GM12892 (cell line): ENCODE results near the gene ZNF423.

Experiments used
- POLR2AphosphoS5 ChIP-seq: IDR thresholded peaks from 2 replicates; pipeline ENCODE4 v1.6.1; 2011; ENCODE audit warnings: low read depth, low read length, control low read depth
- TAF1 ChIP-seq: IDR thresholded peaks from 2 replicates; pipeline ENCODE4 v1.6.1; 2011; ENCODE audit warnings: low read depth, mild to moderate bottlenecking, control low read depth, low read length, borderline replicate concordance

- TF ChIP-seq TAF1 (no peak), POLR2AphosphoS5 (no peak)
Observed at GRCh38 chr16:49442805-49443204, 413.1 kb downstream of the ZNF423 start.
